ENCODE measurements around the gene CERS6. TPM values are rescaled to one million over a fixed set of nuclear protein-coding genes. Genes with fewer than 3 reads are reported as not detected.

The CERS6 gene
- polyA plus RNA-seq, 1 donor (not counting 4 experiments of a cell fraction or from before 2014, with no cell fraction given) = 19.5 TPM

DNA sequence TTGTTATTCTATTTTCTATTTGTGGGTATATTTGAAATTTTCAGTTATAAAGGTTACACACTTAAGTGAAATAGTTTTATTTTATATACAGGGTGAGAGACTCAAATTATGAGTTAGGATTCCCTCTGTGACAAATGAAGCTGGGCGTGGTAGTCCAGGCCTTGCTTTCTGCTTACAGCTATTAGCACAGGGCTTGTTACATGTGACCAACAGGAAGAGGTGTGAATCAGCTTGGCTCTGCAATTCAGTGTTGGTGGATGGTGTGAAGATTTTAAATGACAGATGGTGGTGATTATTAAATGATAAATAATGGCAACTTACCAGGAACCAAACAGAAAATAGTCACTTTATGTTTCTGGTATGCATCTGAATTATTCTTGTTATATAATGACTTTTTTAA lies 282.0 kb downstream of the CERS6 start:
- Histone ChIP-seq H3K79me2 (ENCODE audit: control insufficient read depth, insufficient read depth, low read length) (no peaks in the 10 kb centered on the region), H3K27ac (ENCODE audit: control insufficient read depth, insufficient read depth, low read length) (no peak overlapping the region), H3K4me1 (ENCODE audit: control insufficient read depth, extremely low read depth, insufficient read depth, low read length) (no peaks in the 10 kb centered on the region), H3K27me3 (ENCODE audit: control insufficient read depth, extremely low read depth, insufficient read depth, low read length) (no peaks in the 10 kb centered on the region), H3K4me3 (ENCODE audit: control insufficient read depth in 2 of 3, extremely low read depth in 1 of 3, insufficient read depth in 2 of 3, low read depth in 1 of 3, low read length in 3 of 3) (no peak overlapping the region), H3K9ac (ENCODE audit: control insufficient read depth, extremely low read depth, insufficient read depth, low read length) (no peak overlapping the region), H2AFZ (ENCODE audit: control insufficient read depth, low read length) (no peak overlapping the region), H3K9me3 (ENCODE audit: control insufficient read depth, low read depth, low read length) (no peaks in the 10 kb centered on the region), H3K9me1 (ENCODE audit: control insufficient read depth, extremely low read depth, insufficient read depth, low read length) (no peaks in the 10 kb centered on the region), H4K20me1 (ENCODE audit: control insufficient read depth, extremely low read depth, insufficient read depth, low read length) (no peaks in the 10 kb centered on the region), H3K4me2 (ENCODE audit: control insufficient read depth, extremely low read depth, insufficient read depth, low read depth, low read length) (no peak overlapping the region), H3K36me3 (ENCODE audit: control insufficient read depth in 2 of 2, extremely low read depth in 1 of 2, insufficient read depth in 2 of 2, low read length in 2 of 2) (no peaks in the 10 kb centered on the region)
- FAIRE-seq = peak; percentile 26
- TF ChIP-seq, protein P1, sequence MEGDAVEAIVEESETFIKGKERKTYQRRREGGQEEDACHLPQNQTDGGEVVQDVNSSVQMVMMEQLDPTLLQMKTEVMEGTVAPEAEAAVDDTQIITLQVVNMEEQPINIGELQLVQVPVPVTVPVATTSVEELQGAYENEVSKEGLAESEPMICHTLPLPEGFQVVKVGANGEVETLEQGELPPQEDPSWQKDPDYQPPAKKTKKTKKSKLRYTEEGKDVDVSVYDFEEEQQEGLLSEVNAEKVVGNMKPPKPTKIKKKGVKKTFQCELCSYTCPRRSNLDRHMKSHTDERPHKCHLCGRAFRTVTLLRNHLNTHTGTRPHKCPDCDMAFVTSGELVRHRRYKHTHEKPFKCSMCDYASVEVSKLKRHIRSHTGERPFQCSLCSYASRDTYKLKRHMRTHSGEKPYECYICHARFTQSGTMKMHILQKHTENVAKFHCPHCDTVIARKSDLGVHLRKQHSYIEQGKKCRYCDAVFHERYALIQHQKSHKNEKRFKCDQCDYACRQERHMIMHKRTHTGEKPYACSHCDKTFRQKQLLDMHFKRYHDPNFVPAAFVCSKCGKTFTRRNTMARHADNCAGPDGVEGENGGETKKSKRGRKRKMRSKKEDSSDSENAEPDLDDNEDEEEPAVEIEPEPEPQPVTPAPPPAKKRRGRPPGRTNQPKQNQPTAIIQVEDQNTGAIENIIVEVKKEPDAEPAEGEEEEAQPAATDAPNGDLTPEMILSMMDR (optimal IDR thresholded peaks at IDR 0.05 in 1 of 3, IDR thresholded peaks at IDR 0.05 in 1 of 3, conservative IDR thresholded peaks at IDR 0.05 in 1 of 3; ENCODE audit: extremely low read depth in 1 of 3, insufficient read depth in 2 of 3, low read length in 3 of 3) = no peak
- no peak for TF ChIP-seq EZH2 (IDR thresholded peaks at IDR 0.05; ENCODE audit: low read length)
- DNase-seq (ENCODE audit: low read depth, low spot score) = no peak
- dilution Hi-C loops (cut with MboI; ENCODE audit: extremely low pct_ligation_motif_present, low sequenced_read_pairs) = no loop called here

DNA sequence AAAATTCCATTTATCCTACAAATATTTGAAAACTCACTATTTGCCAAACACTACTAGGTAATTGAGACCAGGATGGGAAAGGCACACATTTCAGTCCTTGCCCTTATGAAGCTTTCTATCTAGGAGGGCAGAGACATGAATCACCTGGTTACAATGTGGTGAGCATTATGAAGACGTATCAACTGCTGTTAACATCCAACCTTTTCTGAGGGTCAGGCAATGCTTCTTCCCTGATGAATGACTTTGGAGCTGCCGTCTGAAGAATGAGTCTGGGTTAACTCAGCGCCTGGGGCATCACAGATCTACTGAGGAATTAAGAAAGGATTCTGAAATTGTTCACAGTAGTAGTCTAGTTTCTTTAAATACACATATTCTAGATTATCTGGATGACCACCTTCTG lies 284.3 kb downstream of the CERS6 start:
- no peaks in the 10 kb centered on the region for H3K27me3 ChIP-seq (ENCODE audit: control insufficient read depth, extremely low read depth, insufficient read depth, low read length)
- DNase-seq (ENCODE audit: low read depth, low spot score) = no peak
- no peak for FAIRE-seq
- no peaks in the 10 kb centered on the region for H3K79me2 ChIP-seq (ENCODE audit: control insufficient read depth, insufficient read depth, low read length)
- no peak overlapping the region for H3K4me2 ChIP-seq (ENCODE audit: control insufficient read depth, extremely low read depth, insufficient read depth, low read depth, low read length)
- TF ChIP-seq, protein P1 (optimal IDR thresholded peaks at IDR 0.05 in 1 of 3, IDR thresholded peaks at IDR 0.05 in 1 of 3, conservative IDR thresholded peaks at IDR 0.05 in 1 of 3; ENCODE audit: extremely low read depth in 1 of 3, insufficient read depth in 2 of 3, low read length in 3 of 3) = no peak
- TF ChIP-seq EZH2 (IDR thresholded peaks at IDR 0.05; ENCODE audit: low read length) = no peak
- H2AFZ ChIP-seq (ENCODE audit: control insufficient read depth, low read length) = no peak overlapping the region
- H4K20me1 ChIP-seq (ENCODE audit: control insufficient read depth, extremely low read depth, insufficient read depth, low read length) = no peaks in the 10 kb centered on the region
- no peaks in the 10 kb centered on the region for H3K9me1 ChIP-seq (ENCODE audit: control insufficient read depth, extremely low read depth, insufficient read depth, low read length)
- no peak overlapping the region for H3K27ac ChIP-seq (ENCODE audit: control insufficient read depth, insufficient read depth, low read length)
- H3K36me3 ChIP-seq (ENCODE audit: control insufficient read depth in 2 of 2, extremely low read depth in 1 of 2, insufficient read depth in 2 of 2, low read length in 2 of 2) = no peaks in the 10 kb centered on the region
- no peaks in the 10 kb centered on the region for H3K4me1 ChIP-seq (ENCODE audit: control insufficient read depth, extremely low read depth, insufficient read depth, low read length)
- dilution Hi-C loops (cut with MboI; ENCODE audit: extremely low pct_ligation_motif_present, low sequenced_read_pairs) = no loop called here
- no peak overlapping the region for H3K4me3 ChIP-seq (ENCODE audit: control insufficient read depth in 2 of 3, extremely low read depth in 1 of 3, insufficient read depth in 2 of 3, low read depth in 1 of 3, low read length in 3 of 3)
- H3K9ac ChIP-seq (ENCODE audit: control insufficient read depth, extremely low read depth, insufficient read depth, low read length) = no peak overlapping the region
- no peaks in the 10 kb centered on the region for H3K9me3 ChIP-seq (ENCODE audit: control insufficient read depth, low read depth, low read length)
